ENCODE measurements around the gene ASCC3.

Gene ASCC3

GRCh38 chr6:100473182-100473581 lies 407.9 kb downstream of the ASCC3 start:
- Histone ChIP-seq H3K36me3 (no peaks in the 10 kb centered on the region), H3K27me3 (peaks cover 96% of the 10 kb centered on the region), H3K4me1 (ENCODE audit: control insufficient read depth in 1 of 2, insufficient read depth in 1 of 2, low read depth in 1 of 2, low read length in 1 of 2) (no peaks in the 10 kb centered on the region), H3K9me3 (no peaks in the 10 kb centered on the region), H3K4me3 (ENCODE audit: low read depth in 1 of 2, low read length in 1 of 2) (no peak overlapping the region), H3K27ac (no peak overlapping the region)
- no peak for TF ChIP-seq CTCF (IDR thresholded peaks at IDR 0.05)

- no peaks in the 10 kb centered on the region for H3K36me3 ChIP-seq
- no peaks in the 10 kb centered on the region for H3K9me3 ChIP-seq
- no peaks in the 10 kb centered on the region for H3K4me1 ChIP-seq (ENCODE audit: control insufficient read depth in 1 of 2, insufficient read depth in 1 of 2, low read depth in 1 of 2, low read length in 1 of 2)
- no peak for TF ChIP-seq CTCF (IDR thresholded peaks at IDR 0.05)
- H3K27me3 ChIP-seq, result peaks cover 96% of the 10 kb centered on the region
- H3K4me3 ChIP-seq (ENCODE audit: low read depth in 1 of 2, low read length in 1 of 2), result no peak overlapping the region
- H3K27ac ChIP-seq, result no peak overlapping the region
Measured at GRCh38 chr6:100472674-100473073, 408.5 kb downstream of the ASCC3 start.

GRCh38 chr6:100470422-100471120 lies 410.6 kb downstream of the ASCC3 start:
- H3K4me3 ChIP-seq (ENCODE audit: low read depth in 1 of 2, low read length in 1 of 2), result no peak overlapping the region
- no peak for TF ChIP-seq CTCF (IDR thresholded peaks at IDR 0.05)
- no peak overlapping the region for H3K27ac ChIP-seq
- no peaks in the 10 kb centered on the region for H3K4me1 ChIP-seq (ENCODE audit: control insufficient read depth in 1 of 2, insufficient read depth in 1 of 2, low read depth in 1 of 2, low read length in 1 of 2)
- H3K27me3 ChIP-seq, result peaks cover 98% of the 10 kb centered on the region
- no peaks in the 10 kb centered on the region for H3K9me3 ChIP-seq
- H3K36me3 ChIP-seq, result no peaks in the 10 kb centered on the region

- Histone ChIP-seq H3K27ac (no peak overlapping the region), H3K36me3 (no peaks in the 10 kb centered on the region), H3K9me3 (no peaks in the 10 kb centered on the region), H3K4me3 (ENCODE audit: low read depth in 1 of 2, low read length in 1 of 2) (no peak overlapping the region), H3K27me3 (peaks cover 100% of the 10 kb centered on the region), H3K4me1 (ENCODE audit: control insufficient read depth in 1 of 2, insufficient read depth in 1 of 2, low read depth in 1 of 2, low read length in 1 of 2) (peaks cover 5 to 9% of the 10 kb centered on the region in 2 experiments)
- no peak for TF ChIP-seq CTCF (IDR thresholded peaks at IDR 0.05)
Measured at GRCh38 chr6:100469101-100469859, 411.8 kb downstream of the ASCC3 start.

- Histone ChIP-seq H3K27me3 (peaks cover 100% of the 10 kb centered on the region), H3K9me3 (no peaks in the 10 kb centered on the region), H3K27ac (no peak overlapping the region), H3K4me3 (ENCODE audit: low read depth in 1 of 2, low read length in 1 of 2) (no peak overlapping the region), H3K4me1 (ENCODE audit: control insufficient read depth in 1 of 2, insufficient read depth in 1 of 2, low read depth in 1 of 2, low read length in 1 of 2) (peaks cover 5 to 10% of the 10 kb centered on the region in 2 experiments), H3K36me3 (no peaks in the 10 kb centered on the region)
- TF ChIP-seq CTCF (IDR thresholded peaks at IDR 0.05), result no peak
Measured at GRCh38 chr6:100468016-100468622, 413.0 kb downstream of the ASCC3 start.
